H1 (cell line): ENCODE results near the gene PRR5. TPM values are rescaled to one million over a fixed set of nuclear protein-coding genes. Genes with fewer than 3 reads are reported as not detected.

Experiments
- KDM1A ChIP-seq: fragments of 200-600, 300-600 bp; sonication (generic); IDR thresholded peaks from 2 replicates; pipeline ENCODE4 v1.7.1; 2016; ENCODE audit warnings: mild to moderate bottlenecking, low read length, borderline replicate concordance
- POLR2AphosphoS5 ChIP-seq: IDR thresholded peaks from 2 replicates; pipeline ENCODE4 v1.6.1; 2011; ENCODE audit warnings: low read depth, low read length
- SIRT6 ChIP-seq: IDR thresholded peaks from one replicate; pipeline ENCODE4 v1.7.1; 2012; ENCODE audit warnings: low read length, inconsistent platforms
- SIX5 ChIP-seq: IDR thresholded peaks from 2 replicates; pipeline ENCODE4 v1.6.1; 2011; ENCODE audit warnings: mild to moderate bottlenecking, low read depth, low read length
- TBP ChIP-seq: IDR thresholded peaks from 2 replicates; pipeline ENCODE4 v1.6.1; 2011; ENCODE audit warnings: low read depth, low read length, improper control_type of control experiment
- TCF12 ChIP-seq: IDR thresholded peaks from 2 replicates; pipeline ENCODE4 v1.6.1; 2011; ENCODE audit warnings: low read depth, mild to moderate bottlenecking, low read length
- polyA plus RNA-seq, 7 experiments: library from polyadenylated mRNA; depleted of rRNA in 3 of 7; stranded (reverse) in 5 of 7; unstranded in 2 of 7; fragments of >200 nt in 5 of 7; fragments of 200-250 nt in 2 of 7; gene quantifications; 1 replicate in 5 of 7; 2 replicates in 1 of 7; 4 replicates in 1 of 7; pipeline versions ENCODE4 v1.2.1 to v1.2.3, GENCODE V29; 2011 to 2013; ENCODE audit warnings: missing spikeins in 2 of 7, mixed read lengths in 2 of 7
- total RNA-seq: library from RNA; stranded (reverse); fragmentation: NEBNext Ultra II Directional; extraction: Animal tissue kit (Norgen Biotek cat#: 25700); gene quantifications from 2 replicates; pipeline ENCODE4 v1.2.1, GENCODE V29; 2021
- TF ChIP-seq, protein P1 (sequence below): IDR thresholded peaks from 2 replicates; pipeline ENCODE4 v1.6.1; 2012; ENCODE audit warnings: low read length, inconsistent platforms
- TF ChIP-seq, protein P2 (sequence below), 3 experiments: IDR thresholded peaks; 1 replicate in 2 of 3; 2 replicates in 1 of 3; pipeline versions ENCODE4 v1.5.1 to v1.6.1; 2011; ENCODE audit warnings: low read length in 3 of 3, mild to moderate bottlenecking in 3 of 3, inconsistent platforms in 2 of 3, low read depth in 1 of 3, moderate library complexity in 1 of 3; ENCODE audit not compliant: insufficient read depth in 1 of 3; ENCODE audit errors: control extremely low read depth in 1 of 3

Gene PRR5
- total and polyA plus RNA-seq, 2 of the 8 experiments (the other 6 are each of a cell fraction or from before 2014, with no cell fraction given), result 16.5 to 25.7 TPM

DNA sequence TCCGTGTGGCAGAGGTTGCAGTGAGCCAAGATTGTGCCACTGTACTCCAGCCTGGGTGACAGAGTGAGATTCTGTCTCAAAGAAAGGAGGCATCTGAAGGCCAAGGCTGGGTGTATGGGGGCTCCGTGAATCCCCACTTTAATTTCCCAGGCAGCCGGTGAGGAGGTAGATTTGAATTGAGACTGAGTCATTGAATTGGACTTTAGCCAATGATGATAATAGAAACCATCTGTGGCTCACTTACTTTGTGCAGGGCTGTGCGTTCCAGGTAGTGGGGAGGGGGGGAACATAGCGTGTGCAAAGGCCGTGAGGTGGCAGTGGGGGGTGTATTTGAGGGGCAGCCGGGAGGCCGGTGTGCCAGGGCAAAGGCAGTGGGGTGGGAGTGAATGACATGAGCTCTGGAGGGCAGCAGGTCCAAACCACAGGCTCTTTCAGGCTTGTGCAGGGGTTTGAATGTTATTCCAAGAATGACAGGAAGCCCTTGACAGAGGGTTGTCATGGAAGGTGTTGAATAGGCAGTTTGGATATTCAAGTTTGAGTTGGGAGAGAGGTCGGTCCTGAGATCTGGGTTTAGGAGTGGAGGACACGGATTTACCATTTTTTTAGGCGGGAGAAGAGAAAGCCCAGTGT, 56.5 kb downstream of the PRR5 start (continued):
- TF ChIP-seq, protein P1, sequence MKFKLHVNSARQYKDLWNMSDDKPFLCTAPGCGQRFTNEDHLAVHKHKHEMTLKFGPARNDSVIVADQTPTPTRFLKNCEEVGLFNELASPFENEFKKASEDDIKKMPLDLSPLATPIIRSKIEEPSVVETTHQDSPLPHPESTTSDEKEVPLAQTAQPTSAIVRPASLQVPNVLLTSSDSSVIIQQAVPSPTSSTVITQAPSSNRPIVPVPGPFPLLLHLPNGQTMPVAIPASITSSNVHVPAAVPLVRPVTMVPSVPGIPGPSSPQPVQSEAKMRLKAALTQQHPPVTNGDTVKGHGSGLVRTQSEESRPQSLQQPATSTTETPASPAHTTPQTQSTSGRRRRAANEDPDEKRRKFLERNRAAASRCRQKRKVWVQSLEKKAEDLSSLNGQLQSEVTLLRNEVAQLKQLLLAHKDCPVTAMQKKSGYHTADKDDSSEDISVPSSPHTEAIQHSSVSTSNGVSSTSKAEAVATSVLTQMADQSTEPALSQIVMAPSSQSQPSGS, result no peak
- TF ChIP-seq, protein P2, sequence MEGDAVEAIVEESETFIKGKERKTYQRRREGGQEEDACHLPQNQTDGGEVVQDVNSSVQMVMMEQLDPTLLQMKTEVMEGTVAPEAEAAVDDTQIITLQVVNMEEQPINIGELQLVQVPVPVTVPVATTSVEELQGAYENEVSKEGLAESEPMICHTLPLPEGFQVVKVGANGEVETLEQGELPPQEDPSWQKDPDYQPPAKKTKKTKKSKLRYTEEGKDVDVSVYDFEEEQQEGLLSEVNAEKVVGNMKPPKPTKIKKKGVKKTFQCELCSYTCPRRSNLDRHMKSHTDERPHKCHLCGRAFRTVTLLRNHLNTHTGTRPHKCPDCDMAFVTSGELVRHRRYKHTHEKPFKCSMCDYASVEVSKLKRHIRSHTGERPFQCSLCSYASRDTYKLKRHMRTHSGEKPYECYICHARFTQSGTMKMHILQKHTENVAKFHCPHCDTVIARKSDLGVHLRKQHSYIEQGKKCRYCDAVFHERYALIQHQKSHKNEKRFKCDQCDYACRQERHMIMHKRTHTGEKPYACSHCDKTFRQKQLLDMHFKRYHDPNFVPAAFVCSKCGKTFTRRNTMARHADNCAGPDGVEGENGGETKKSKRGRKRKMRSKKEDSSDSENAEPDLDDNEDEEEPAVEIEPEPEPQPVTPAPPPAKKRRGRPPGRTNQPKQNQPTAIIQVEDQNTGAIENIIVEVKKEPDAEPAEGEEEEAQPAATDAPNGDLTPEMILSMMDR (IDR thresholded peaks at IDR 0.05; ENCODE audit: control extremely low read depth in 1 of 3, insufficient read depth in 1 of 3, low read depth in 1 of 3, low read length in 3 of 3), result no peak
- TF ChIP-seq KDM1A, result no peak
- TF ChIP-seq SIRT6, result no peak
- TF ChIP-seq TCF12, result no peak
- TF ChIP-seq TBP, result no peak
- TF ChIP-seq POLR2AphosphoS5, result no peak
- no peak for TF ChIP-seq SIX5
